RWPE1 (cell line): ENCODE measurements around the gene GADD45G.

Experiments
- CTCF ChIA-PET: fragments of 350-600 bp; sonication (Branson Sonifier 250); formaldehyde crosslinking; extraction: SDS; loops from one replicate; lab custom pipeline; 2021; lab: Yijun Ruan, JAX
- POLR2A ChIA-PET: fragments of 400-600 bp; formaldehyde crosslinking; extraction: SDS; loops from one replicate; lab custom pipeline; 2020; ENCODE audit warnings: antibody characterized with exemption; ENCODE audit not compliant: low non-redundant PET; lab: Yijun Ruan, JAX
- DNase-seq: peaks from one replicate; pipeline ENCODE4 v3.0.0; 2012; ENCODE audit warnings: low spot score
- H3K27ac ChIP-seq: fragments of 450-650 bp; 2 replicates; pipeline ENCODE4 v1.5.1; 2017
- CTCF ChIP-seq: fragments of 450-650 bp; conservative IDR thresholded peaks from 2 replicates; pipeline ENCODE4 v1.5.1; 2017; ENCODE audit warnings: low read depth, mild to moderate bottlenecking

Gene GADD45G

GRCh38 chr9:89648247-89649000, 43.6 kb downstream of the GADD45G start:
- DNase-seq = no peak
- ChIA-PET CTCF (no interaction called here), POLR2A (no interaction called here)
- no peak for TF ChIP-seq CTCF
- H3K27ac ChIP-seq = no peak overlapping the region

DNA sequence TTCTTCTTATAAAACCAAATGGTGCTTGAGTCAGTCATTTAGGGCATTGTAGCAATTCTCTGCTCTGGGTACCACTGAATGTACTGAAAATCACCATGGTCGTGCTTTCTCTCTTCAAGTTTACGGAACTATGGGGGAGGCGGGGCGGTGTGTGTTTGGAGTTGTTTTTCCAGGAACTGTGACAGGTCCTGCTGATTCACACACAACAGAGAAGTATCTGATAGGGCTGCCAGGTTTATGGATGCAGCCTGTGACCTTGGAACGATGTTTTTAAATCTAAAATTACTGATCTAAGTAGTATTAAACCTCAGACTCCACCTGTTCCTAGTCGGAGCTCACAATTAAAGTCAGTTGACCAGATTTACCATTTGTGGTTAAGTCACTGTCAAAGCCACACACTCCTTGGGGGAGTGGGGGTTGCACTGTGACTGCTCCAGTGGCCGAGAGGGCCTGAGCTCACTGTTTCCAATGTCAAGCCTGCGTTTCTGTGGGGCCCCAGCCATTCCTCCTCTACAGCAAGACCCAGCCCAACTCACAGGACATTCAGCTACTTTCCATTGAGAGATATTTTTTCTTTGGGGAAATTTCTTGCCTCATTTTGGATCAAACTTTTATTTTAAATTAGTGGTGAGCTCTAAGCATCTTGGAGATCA, 44.4 kb downstream of the GADD45G start:
- no peak for DNase-seq
- H3K27ac ChIP-seq = no peak overlapping the region
- no peak for TF ChIP-seq CTCF
- ChIA-PET POLR2A (no interaction called here), CTCF (interaction anchor here (0.6 kb wide), 1 partner anchor 295 kb away, joined by 3 read pairs; no protein-coding TSS in a partner anchor)

DNA sequence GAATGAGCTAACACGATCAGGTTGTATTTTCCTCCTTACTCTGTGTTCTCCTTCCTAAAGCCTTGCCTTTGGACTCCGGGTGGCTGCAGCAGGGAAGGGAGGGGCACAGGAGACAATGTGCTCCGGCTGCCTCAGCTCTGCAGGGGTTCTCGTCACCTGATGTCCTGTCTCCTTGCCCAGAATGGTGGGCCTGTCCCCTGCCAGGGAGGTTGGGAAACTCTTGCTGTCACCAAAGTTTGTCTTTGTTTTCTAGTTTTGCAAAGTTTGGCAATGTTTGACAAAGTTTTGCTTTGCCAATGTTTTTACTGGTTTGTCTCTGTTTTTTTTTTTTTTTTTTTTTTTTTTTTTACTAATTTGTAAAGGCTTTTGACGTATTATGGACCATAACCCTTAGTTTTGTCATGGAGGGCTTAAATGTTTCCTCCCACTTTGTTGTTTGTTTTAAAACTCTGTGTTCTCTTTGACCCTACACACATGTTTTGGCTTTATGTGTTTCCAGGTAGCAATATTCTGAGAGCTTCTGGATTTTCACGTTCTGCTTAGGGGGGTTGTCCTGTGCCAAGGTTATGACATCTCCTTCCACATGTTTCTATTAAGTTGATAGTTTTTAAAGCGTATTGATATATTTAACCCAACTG, 49.3 kb downstream of the GADD45G start:
- H3K27ac ChIP-seq = no peak overlapping the region
- DNase-seq = no peak
- CTCF ChIA-PET = no interaction called here
- POLR2A ChIA-PET = no interaction called here
- no peak for TF ChIP-seq CTCF

GRCh38 chr9:89655056-89655989, 50.5 kb downstream of the GADD45G start:
- POLR2A ChIA-PET = no interaction called here
- CTCF ChIA-PET = no interaction called here

More at GRCh38 chr9:89655056-89655989, 50.5 kb downstream of the GADD45G start:
- H3K27ac ChIP-seq = no peak overlapping the region
- DNase-seq = no peak
- TF ChIP-seq CTCF = no peak
